ENCODE results near the gene WIPF3.
"Not testable (repeated sequence)": the region's sequence is repeated elsewhere in the genome, so short reads cannot be mapped to it uniquely, and the experiment has no call there.

WIPF3 gene

GRCh38 chr7:29883462-29884398 is 77.4 kb downstream of the WIPF3 start:
- no peak for DNase-seq

- no peak for DNase-seq
Measured at GRCh38 chr7:29884399-29885272, 78.3 kb downstream of the WIPF3 start.

- no peak for DNase-seq
Measured at GRCh38 chr7:29885626-29886025, 79.3 kb downstream of the WIPF3 start.

- no peak for DNase-seq
Measured at GRCh38 chr7:29886827-29887226, 80.5 kb downstream of the WIPF3 start.

GRCh38 chr7:29888006-29888405 is 81.7 kb downstream of the WIPF3 start:
- DNase-seq, result no peak

GRCh38 chr7:29889288-29889687 is 83.0 kb downstream of the WIPF3 start:
- DNase-seq, result no peak

- DNase-seq, result no peak
Measured at GRCh38 chr7:29890251-29890650, 83.9 kb downstream of the WIPF3 start.

- DNase-seq, result not testable (repeated sequence)
Measured at GRCh38 chr7:29890786-29891185, 84.5 kb downstream of the WIPF3 start.

- DNase-seq, result no peak
Measured at GRCh38 chr7:29891766-29892165, 85.5 kb downstream of the WIPF3 start.

- DNase-seq, result no peak
Measured at GRCh38 chr7:29892231-29892630, 85.9 kb downstream of the WIPF3 start.

GRCh38 chr7:29893351-29893965 is 87.2 kb downstream of the WIPF3 start:
- DNase-seq, result no peak

- DNase-seq, result no peak
Measured at GRCh38 chr7:29894256-29894655, 87.9 kb downstream of the WIPF3 start.

- no peak for DNase-seq
Measured at GRCh38 chr7:29895559-29895958, 89.3 kb downstream of the WIPF3 start.

- no peak for DNase-seq
Measured at GRCh38 chr7:29896685-29897411, 90.5 kb downstream of the WIPF3 start.

- DNase-seq, result no peak
Measured at GRCh38 chr7:29898301-29898700, 92.0 kb downstream of the WIPF3 start.

GRCh38 chr7:29900745-29901144 is 94.4 kb downstream of the WIPF3 start:
- DNase-seq, result no peak

GRCh38 chr7:29906200-29907022 is 100.1 kb downstream of the WIPF3 start:
- DNase-seq, result no peak

- no peak for DNase-seq
Measured at GRCh38 chr7:29914180-29914579, 107.9 kb downstream of the WIPF3 start.

- DNase-seq, result no peak
Measured at GRCh38 chr7:29915481-29916215, 109.3 kb downstream of the WIPF3 start.

GRCh38 chr7:29917641-29918040 is 111.3 kb downstream of the WIPF3 start:
- DNase-seq, result no peak

- no peak for DNase-seq
Measured at GRCh38 chr7:29918850-29919249, 112.5 kb downstream of the WIPF3 start.

Data from activated CD4-positive, alpha-beta T cell treated with anti-CD3 and anti-CD28 coated beads for 48 hours (primary cell).